CD14-positive monocyte (primary cell): Measurements from ENCODE around the gene NUTM1. TPM values are rescaled to one million over a fixed set of nuclear protein-coding genes. Genes with fewer than 3 reads are reported as not detected.

Experiments used
- DNase-seq, 3 donors: peaks; one replicate each; pipeline ENCODE4 v3.0.0-alpha.2; 2011 to 2022
- H2AFZ ChIP-seq: 2 replicates; pipeline ENCODE4 v1.6.0; 2012; ENCODE audit warnings: mild to moderate bottlenecking, low read depth, low read length, inconsistent platforms; ENCODE audit not compliant: insufficient read depth, poor library complexity, severe bottlenecking
- H3K27ac ChIP-seq, 2 donors: 1 replicate in 1 of 2; 2 replicates in 1 of 2; pipeline ENCODE4 v1.5.1; 2012 to 2013; ENCODE audit warnings: low read length in 2 of 2, control low read depth in 1 of 2, inconsistent platforms in 1 of 2, low read depth in 1 of 2, mild to moderate bottlenecking in 1 of 2
- H3K27me3 ChIP-seq, 2 donors: one replicate each; pipeline versions ENCODE4 v1.6.0 to v1.6.1; 2011 to 2013; ENCODE audit warnings: low read length in 2 of 2; ENCODE audit not compliant: control insufficient read depth in 2 of 2, insufficient read depth in 2 of 2
- H3K36me3 ChIP-seq, 2 donors: replicated peaks in 1 of 2; 1 replicate in 1 of 2; 2 replicates in 1 of 2; pipeline versions ENCODE4 v1.5.1 to v1.6.1; 2012 to 2013; ENCODE audit warnings: low read length in 2 of 2, control low read depth in 1 of 2, inconsistent platforms in 1 of 2, mild to moderate bottlenecking in 1 of 2; ENCODE audit not compliant: insufficient read depth in 2 of 2, control insufficient read depth in 1 of 2
- H3K4me1 ChIP-seq, 2 donors: 1 replicate in 1 of 2; 2 replicates in 1 of 2; pipeline versions ENCODE4 v1.5.1 to v1.6.1; 2012 to 2013; ENCODE audit warnings: low read length in 2 of 2, control low read depth in 1 of 2, inconsistent platforms in 1 of 2, mild to moderate bottlenecking in 1 of 2, moderate library complexity in 1 of 2; ENCODE audit not compliant: insufficient read depth in 2 of 2, control insufficient read depth in 1 of 2
- H3K4me2 ChIP-seq: replicated peaks from 2 replicates; pipeline ENCODE3; 2012; ENCODE audit warnings: low read length, moderate library complexity, mild to moderate bottlenecking; ENCODE audit not compliant: poor library complexity, severe bottlenecking; ENCODE audit errors: extremely low read depth
- H3K4me3 ChIP-seq, 3 experiments: fragments of 200-600 bp in 1 of 3; sonication (generic) in 1 of 3; replicated peaks in 1 of 3; 1 replicate in 2 of 3; 2 replicates in 1 of 3; pipeline ENCODE4 v1.5.1; 2011 to 2013; ENCODE audit warnings: low read length in 3 of 3, mild to moderate bottlenecking in 3 of 3, control low read depth in 2 of 3, low read depth in 2 of 3, inconsistent platforms in 1 of 3, moderate library complexity in 1 of 3
- H3K79me2 ChIP-seq: 2 replicates; pipeline ENCODE4 v1.6.0; 2012; ENCODE audit warnings: mild to moderate bottlenecking, control low read depth, inconsistent platforms, low read length, moderate library complexity; ENCODE audit not compliant: insufficient read depth
- H3K9ac ChIP-seq: 2 replicates; pipeline ENCODE4 v1.6.0; 2017; ENCODE audit warnings: low read length, mild to moderate bottlenecking; ENCODE audit not compliant: insufficient read depth, poor library complexity, severe bottlenecking
- H3K9me3 ChIP-seq, 2 donors: replicated peaks in 1 of 2; 1 replicate in 1 of 2; 2 replicates in 1 of 2; pipeline versions ENCODE4 v1.5.1 to v1.6.1; 2012 to 2013; ENCODE audit warnings: low read length in 2 of 2, control low read depth in 1 of 2; ENCODE audit not compliant: control insufficient read depth in 1 of 2, insufficient read depth in 1 of 2
- H4K20me1 ChIP-seq: 2 replicates; pipeline ENCODE4 v1.6.0; 2012; ENCODE audit warnings: mild to moderate bottlenecking, low read length, control low read depth, moderate library complexity; ENCODE audit not compliant: insufficient read depth
- H3K27ac Mint-ChIP-seq, 7 donors: one replicate each; pipeline ENCODE4 v1.8.0; 2020; ENCODE audit warnings: mild to moderate bottlenecking in 7 of 7, mixed read lengths in 7 of 7, moderate library complexity in 6 of 7, inconsistent platforms in 2 of 7
- H3K27me3 Mint-ChIP-seq, 3 donors: one replicate each; pipeline ENCODE4 v1.8.0; 2021 to 2022; ENCODE audit warnings: low read depth in 3 of 3, mild to moderate bottlenecking in 3 of 3, mixed read lengths in 3 of 3, moderate library complexity in 3 of 3, inconsistent platforms in 1 of 3
- H3K36me3 Mint-ChIP-seq, 2 donors: one replicate each; pipeline ENCODE4 v1.8.0; 2020; ENCODE audit warnings: mixed read lengths in 2 of 2, inconsistent platforms in 1 of 2, mild to moderate bottlenecking in 1 of 2
- H3K4me1 Mint-ChIP-seq: one replicate; pipeline ENCODE4 v1.8.0; 2020; ENCODE audit warnings: mild to moderate bottlenecking, mixed read lengths
- H3K4me3 Mint-ChIP-seq, 2 donors: one replicate each; pipeline ENCODE4 v1.8.0; 2020; ENCODE audit warnings: mild to moderate bottlenecking in 2 of 2, mixed read lengths in 2 of 2, moderate library complexity in 1 of 2
- H3K9me3 Mint-ChIP-seq, 7 donors: one replicate each; pipeline ENCODE4 v1.8.0; 2020 to 2022; ENCODE audit warnings: mixed read lengths in 7 of 7, mild to moderate bottlenecking in 6 of 7, moderate library complexity in 6 of 7, inconsistent platforms in 2 of 7
- CTCF ChIP-seq: fragments of 200-600 bp; IDR thresholded peaks from one replicate; pipeline ENCODE4 v1.8.0; 2022; ENCODE audit warnings: antibody characterized with exemption, mild to moderate bottlenecking
- WGBS: methylation state at CpG from one replicate; pipeline ENCODE4 v1.1.5; 2013; ENCODE audit warnings: missing lambda C conversion rate; ENCODE audit not compliant: insufficient coverage; 5-methylcytosine and 5-hydroxymethylcytosine counted together
- intact Hi-C, 2 donors: fragments of 100-400 bp; cut with micrococcal nuclease; formaldehyde crosslinking; loops; one replicate each; pipeline versions ENCODE4 v1.15.0 to v1.15.1; 2023
- polyA plus RNA-seq, 3 donors: library from polyadenylated mRNA; depleted of rRNA in 1 of 3; unstranded in 2 of 3; stranded (reverse) in 1 of 3; fragments of 300-500 nt in 2 of 3; fragments of >200 nt in 1 of 3; fragmentation: Illumina TruSeq in 2 of 3; gene quantifications; 1 replicate in 2 of 3; 2 replicates in 1 of 3; pipeline ENCODE4 v1.2.3, GENCODE V29; 2012 to 2021

The NUTM1 gene
- polyA plus RNA-seq, 3 donors = not detected

GRCh38 chr15:34311563-34311962 is 31.6 kb upstream of the NUTM1 start:
- no peak for TF ChIP-seq CTCF
- intact Hi-C loops = no loop called here
- Histone ChIP-seq H3K27me3 (no peaks in the 10 kb centered on the region), H2AFZ (no peak overlapping the region), H3K79me2 (peaks cover 58% of the 10 kb centered on the region), H4K20me1 (peaks cover 97% of the 10 kb centered on the region), H3K9ac (no peak overlapping the region), H3K27ac (no peak overlapping the region), H3K9me3 (no peaks in the 10 kb centered on the region), H3K36me3 (peaks cover 9 to 49% of the 10 kb centered on the region in 2 donors), H3K4me2 (no peak overlapping the region), H3K4me3 (no peak overlapping the region), H3K4me1 (no peaks in the 10 kb centered on the region)
- H3K27ac Mint-ChIP-seq = no peak overlapping the region
- H3K4me1 Mint-ChIP-seq = peaks cover 3% of the 10 kb centered on the region
- H3K27me3 Mint-ChIP-seq = no peaks in the 10 kb centered on the region
- no peak for DNase-seq
- H3K4me3 Mint-ChIP-seq = no peak overlapping the region
- WGBS = no CpG with 5 or more reads among the region's 1 CpG
- peaks cover 0 to 3% (median 0%) of the 10 kb centered on the region in 7 donors for H3K9me3 Mint-ChIP-seq
- H3K36me3 Mint-ChIP-seq = peaks cover 54 to 70% of the 10 kb centered on the region in 2 donors

- Histone ChIP-seq H3K9ac (no peak overlapping the region), H3K9me3 (no peaks in the 10 kb centered on the region), H3K36me3 (peaks cover 9 to 42% of the 10 kb centered on the region in 2 donors), H3K4me1 (peaks cover 15 to 17% of the 10 kb centered on the region in 2 donors), H3K4me3 (no peak overlapping the region), H3K4me2 (no peak overlapping the region), H2AFZ (no peak overlapping the region), H3K79me2 (peaks cover 80% of the 10 kb centered on the region), H4K20me1 (peaks cover 99% of the 10 kb centered on the region), H3K27ac (no peak overlapping the region), H3K27me3 (no peaks in the 10 kb centered on the region)
- peaks cover 0 to 2% (median 0%) of the 10 kb centered on the region in 7 donors for H3K9me3 Mint-ChIP-seq
- no peak overlapping the region for H3K4me3 Mint-ChIP-seq
- intact Hi-C loops = no loop called here
- 90% methylated on average over 1 of the region's 3 CpGs for WGBS
- peak overlapping the region in 3 of 7 donors; percentile 1 to 13 (median 2) for H3K27ac Mint-ChIP-seq
- peaks cover 23% of the 10 kb centered on the region for H3K4me1 Mint-ChIP-seq
- H3K27me3 Mint-ChIP-seq = no peaks in the 10 kb centered on the region
- no peak for TF ChIP-seq CTCF
- peaks cover 42 to 54% of the 10 kb centered on the region in 2 donors for H3K36me3 Mint-ChIP-seq
- DNase-seq = no peak
Measured at GRCh38 chr15:34314491-34315490, 28.3 kb upstream of the NUTM1 start.
